Stimulated activated naive CD8-positive, alpha-beta T cell treated with anti-CD3 and anti-CD28 coated beads, Interleukin-15, amount 100 ng/mL, for 72 hours (primary cell): ENCODE measurements around the gene ELK3.

Experiments
- ATAC-seq: fragments of 150-1000 bp; cut with Tn5 transposase; 2 replicates; pipeline ENCODE4 v1.10.0; 2021; ENCODE audit warnings: mild to moderate bottlenecking, moderate library complexity
- DNase-seq, 2 donors: peaks; one replicate each; pipeline ENCODE4 v3.0.0; 2021 to 2022
- H3K27ac Mint-ChIP-seq, 2 donors: one replicate each; pipeline ENCODE4 v1.8.0; 2022; ENCODE audit warnings: mild to moderate bottlenecking in 2 of 2, mixed read lengths in 2 of 2, moderate library complexity in 2 of 2
- H3K27me3 Mint-ChIP-seq: one replicate; pipeline ENCODE4 v1.8.0; 2022; ENCODE audit warnings: mixed read lengths
- H3K4me1 Mint-ChIP-seq: one replicate; pipeline ENCODE4 v1.8.0; 2022; ENCODE audit warnings: mild to moderate bottlenecking, mixed read lengths
- H3K4me3 Mint-ChIP-seq, 2 donors: one replicate each; pipeline ENCODE4 v1.8.0; 2022; ENCODE audit warnings: mild to moderate bottlenecking in 2 of 2, mixed read lengths in 2 of 2, moderate library complexity in 1 of 2
- H3K9me3 Mint-ChIP-seq, 2 donors: one replicate each; pipeline ENCODE4 v1.8.0; 2022; ENCODE audit warnings: mixed read lengths in 2 of 2

ELK3 gene

GRCh38 chr12:96271469-96272199, 77.5 kb downstream of the ELK3 start:
- Mint-ChIP-seq H3K4me1 (peaks cover 9% of the 10 kb centered on the region), H3K27me3 (no peaks in the 10 kb centered on the region), H3K9me3 (no peaks in the 10 kb centered on the region), H3K4me3 (no peak overlapping the region), H3K27ac (peak overlapping the region; percentile 74 to 91)
- DNase-seq (no peak), ATAC-seq (peak; percentile 45)

GRCh38 chr12:96274331-96274730, 80.2 kb downstream of the ELK3 start:
- DNase-seq, result no peak

GRCh38 chr12:96285158-96285557, 91.0 kb downstream of the ELK3 start:
- H3K27me3 Mint-ChIP-seq, result no peaks in the 10 kb centered on the region
- H3K27ac Mint-ChIP-seq, result no peak overlapping the region
- DNase-seq (no peak), ATAC-seq (no peak)
- no peak overlapping the region for H3K4me3 Mint-ChIP-seq
- H3K4me1 Mint-ChIP-seq, result peaks cover 12% of the 10 kb centered on the region
- H3K9me3 Mint-ChIP-seq, result no peaks in the 10 kb centered on the region

More at GRCh38 chr12:96274331-96274730, 80.2 kb downstream of the ELK3 start:
- Mint-ChIP-seq H3K27ac (peak overlapping the region in 1 of 2 donors; percentile 25), H3K9me3 (no peaks in the 10 kb centered on the region), H3K4me3 (no peak overlapping the region), H3K27me3 (no peaks in the 10 kb centered on the region), H3K4me1 (peaks cover 9% of the 10 kb centered on the region)
- ATAC-seq, result peak; percentile 73

- DNase-seq, result no peak
- H3K4me3 Mint-ChIP-seq, result no peak overlapping the region
- ATAC-seq, result no peak
- H3K27ac Mint-ChIP-seq, result peak overlapping the region in 1 of 2 donors; percentile 38
- peaks cover 12% of the 10 kb centered on the region for H3K4me1 Mint-ChIP-seq
- no peaks in the 10 kb centered on the region for H3K9me3 Mint-ChIP-seq
- no peaks in the 10 kb centered on the region for H3K27me3 Mint-ChIP-seq
Measured at GRCh38 chr12:96289067-96289466, 94.9 kb downstream of the ELK3 start.

- no peak overlapping the region for H3K4me3 Mint-ChIP-seq
- H3K9me3 Mint-ChIP-seq, result no peaks in the 10 kb centered on the region
- peak overlapping the region in 1 of 2 donors; percentile 19 for H3K27ac Mint-ChIP-seq
- ATAC-seq (no peak), DNase-seq (no peak)
- H3K4me1 Mint-ChIP-seq, result peaks cover 17% of the 10 kb centered on the region
- H3K27me3 Mint-ChIP-seq, result no peaks in the 10 kb centered on the region
Measured at GRCh38 chr12:96293093-96293492, 98.9 kb downstream of the ELK3 start.

GRCh38 chr12:96294831-96295230, 100.7 kb downstream of the ELK3 start:
- ATAC-seq (peak; percentile 26), DNase-seq (no peak)
- H3K4me3 Mint-ChIP-seq, result no peak overlapping the region
- H3K27me3 Mint-ChIP-seq, result no peaks in the 10 kb centered on the region
- H3K4me1 Mint-ChIP-seq, result peaks cover 11% of the 10 kb centered on the region
- H3K27ac Mint-ChIP-seq, result peak overlapping the region in 1 of 2 donors; percentile 61
- H3K9me3 Mint-ChIP-seq, result no peaks in the 10 kb centered on the region

GRCh38 chr12:96295532-96296160, 101.5 kb downstream of the ELK3 start:
- ATAC-seq, result peak; percentile 39
- H3K27me3 Mint-ChIP-seq, result no peaks in the 10 kb centered on the region
- DNase-seq, result no peak
- peaks cover 11% of the 10 kb centered on the region for H3K4me1 Mint-ChIP-seq
- no peaks in the 10 kb centered on the region for H3K9me3 Mint-ChIP-seq
- peak overlapping the region; percentile 18 to 47 for H3K4me3 Mint-ChIP-seq
- no peak overlapping the region for H3K27ac Mint-ChIP-seq

- Mint-ChIP-seq H3K27ac (no peak overlapping the region), H3K4me1 (peaks cover 18% of the 10 kb centered on the region), H3K27me3 (no peaks in the 10 kb centered on the region), H3K9me3 (no peaks in the 10 kb centered on the region), H3K4me3 (no peak overlapping the region)
- ATAC-seq (no peak), DNase-seq (no peak)
Measured at GRCh38 chr12:96297504-96297903, 103.3 kb downstream of the ELK3 start.

GRCh38 chr12:96300064-96300463, 105.9 kb downstream of the ELK3 start:
- Mint-ChIP-seq H3K4me3 (no peak overlapping the region), H3K27ac (no peak overlapping the region), H3K4me1 (peaks cover 19% of the 10 kb centered on the region), H3K9me3 (no peaks in the 10 kb centered on the region), H3K27me3 (no peaks in the 10 kb centered on the region)
- DNase-seq (no peak), ATAC-seq (no peak)

- no peak for ATAC-seq
- Mint-ChIP-seq H3K4me1 (peaks cover 23% of the 10 kb centered on the region), H3K27ac (no peak overlapping the region), H3K27me3 (no peaks in the 10 kb centered on the region), H3K9me3 (no peaks in the 10 kb centered on the region), H3K4me3 (no peak overlapping the region)
- no peak for DNase-seq
Measured at GRCh38 chr12:96301732-96302131, 107.6 kb downstream of the ELK3 start.

GRCh38 chr12:96302687-96303310, 108.6 kb downstream of the ELK3 start:
- H3K4me3 Mint-ChIP-seq, result no peak overlapping the region
- no peaks in the 10 kb centered on the region for H3K27me3 Mint-ChIP-seq
- H3K4me1 Mint-ChIP-seq, result peaks cover 28% of the 10 kb centered on the region
- DNase-seq (no peak), ATAC-seq (no peak)
- H3K27ac Mint-ChIP-seq, result no peak overlapping the region
- no peaks in the 10 kb centered on the region for H3K9me3 Mint-ChIP-seq

- ATAC-seq, result no peak
- H3K4me1 Mint-ChIP-seq, result peaks cover 28% of the 10 kb centered on the region
- H3K27me3 Mint-ChIP-seq, result no peaks in the 10 kb centered on the region
- DNase-seq, result no peak
- no peak overlapping the region for H3K4me3 Mint-ChIP-seq
- H3K27ac Mint-ChIP-seq, result no peak overlapping the region
- H3K9me3 Mint-ChIP-seq, result no peaks in the 10 kb centered on the region
Measured at GRCh38 chr12:96303653-96304052, 109.5 kb downstream of the ELK3 start.

GRCh38 chr12:96305665-96306064, 111.5 kb downstream of the ELK3 start:
- no peak for ATAC-seq

GRCh38 chr12:96308881-96309280, 114.7 kb downstream of the ELK3 start:
- Mint-ChIP-seq H3K4me3 (no peak overlapping the region), H3K4me1 (peaks cover 21% of the 10 kb centered on the region), H3K27ac (peak overlapping the region in 1 of 2 donors; percentile 53), H3K9me3 (no peaks in the 10 kb centered on the region), H3K27me3 (no peaks in the 10 kb centered on the region)
- DNase-seq, result no peak
- ATAC-seq, result no peak

More at GRCh38 chr12:96305665-96306064, 111.5 kb downstream of the ELK3 start:
- no peak overlapping the region for H3K4me3 Mint-ChIP-seq
- no peaks in the 10 kb centered on the region for H3K27me3 Mint-ChIP-seq
- no peak overlapping the region for H3K27ac Mint-ChIP-seq
- H3K9me3 Mint-ChIP-seq, result no peaks in the 10 kb centered on the region
- H3K4me1 Mint-ChIP-seq, result peaks cover 28% of the 10 kb centered on the region
- DNase-seq, result no peak

GRCh38 chr12:96310067-96310466, 115.9 kb downstream of the ELK3 start:
- Mint-ChIP-seq H3K4me1 (peaks cover 15% of the 10 kb centered on the region), H3K9me3 (no peaks in the 10 kb centered on the region), H3K4me3 (no peak overlapping the region), H3K27me3 (no peaks in the 10 kb centered on the region), H3K27ac (no peak overlapping the region)
- no peak for DNase-seq
- ATAC-seq, result no peak

GRCh38 chr12:96311191-96311590, 117.0 kb downstream of the ELK3 start:
- no peak for DNase-seq

More at GRCh38 chr12:96311191-96311590, 117.0 kb downstream of the ELK3 start:
- Mint-ChIP-seq H3K27me3 (no peaks in the 10 kb centered on the region), H3K9me3 (no peaks in the 10 kb centered on the region), H3K27ac (no peak overlapping the region), H3K4me3 (no peak overlapping the region), H3K4me1 (peaks cover 12% of the 10 kb centered on the region)
- no peak for ATAC-seq
